Endodermal cell (in vitro differentiated cells): Measurements from ENCODE around the gene MYO18B. TPM values are rescaled to one million over a fixed set of nuclear protein-coding genes. Genes with fewer than 3 reads are reported as not detected.

Source experiments
- DNase-seq: peaks from one replicate; pipeline ENCODE4 v3.0.0-alpha.2; 2017
- H3K27ac ChIP-seq: 2 replicates; pipeline ENCODE4 v1.5.1; 2013; ENCODE audit warnings: mild to moderate bottlenecking, low read depth, low read length, moderate library complexity
- H3K27me3 ChIP-seq: 2 replicates; pipeline ENCODE4 v1.6.1; 2013; ENCODE audit warnings: mild to moderate bottlenecking, low read length, moderate library complexity; ENCODE audit not compliant: insufficient read depth, control insufficient read depth, poor library complexity, severe bottlenecking
- H3K36me3 ChIP-seq: 2 replicates; pipeline ENCODE4 v1.7.0; 2013; ENCODE audit warnings: mild to moderate bottlenecking, low read length, moderate library complexity; ENCODE audit not compliant: control insufficient read depth, insufficient read depth
- H3K4me1 ChIP-seq: one replicate; pipeline ENCODE4 v1.7.0; 2013; ENCODE audit warnings: low read length; ENCODE audit not compliant: control insufficient read depth, insufficient read depth
- H3K4me3 ChIP-seq: 2 replicates; pipeline ENCODE4 v1.5.1; 2013; ENCODE audit warnings: mild to moderate bottlenecking, low read length, moderate library complexity
- H3K9ac ChIP-seq: 2 replicates; pipeline ENCODE4 v1.6.1; 2013; ENCODE audit warnings: mild to moderate bottlenecking, low read length, moderate library complexity; ENCODE audit not compliant: poor library complexity, severe bottlenecking; ENCODE audit errors: extremely low read depth
- H3K9me3 ChIP-seq: 2 replicates; pipeline ENCODE4 v1.6.1; 2013; ENCODE audit warnings: mild to moderate bottlenecking, low read length, moderate library complexity; ENCODE audit not compliant: control insufficient read depth
- H3K27ac Mint-ChIP-seq: 2 replicates; pipeline ENCODE4 v1.8.0; 2020; ENCODE audit warnings: mixed read lengths
- H3K27me3 Mint-ChIP-seq: 2 replicates; pipeline ENCODE4 v1.8.0; 2021; ENCODE audit warnings: mild to moderate bottlenecking, mixed read lengths; ENCODE audit not compliant: insufficient read depth
- H3K36me3 Mint-ChIP-seq: 2 replicates; pipeline ENCODE4 v1.8.0; 2020; ENCODE audit warnings: low read depth, mixed read lengths
- H3K4me1 Mint-ChIP-seq: 2 replicates; pipeline ENCODE4 v1.8.0; 2020; ENCODE audit warnings: mixed read lengths
- H3K4me3 Mint-ChIP-seq: 2 replicates; pipeline ENCODE4 v1.8.0; 2020; ENCODE audit warnings: mild to moderate bottlenecking, moderate library complexity, mixed read lengths
- H3K9me3 Mint-ChIP-seq: 2 replicates; pipeline ENCODE4 v1.8.0; 2020; ENCODE audit warnings: mild to moderate bottlenecking, mixed read lengths
- CTCF ChIP-seq: fragments of 200-600 bp; sonication (generic); conservative IDR thresholded peaks from 2 replicates; pipeline ENCODE4 v1.5.0; 2021; ENCODE audit warnings: antibody characterized with exemption, mild to moderate bottlenecking
- WGBS, 2 experiments: methylation state at CpG; one replicate each; pipeline versions ENCODE4 v1.1.5 to v1.1.7; 2013; ENCODE audit warnings: missing lambda C conversion rate in 2 of 2, mixed read lengths in 1 of 2; ENCODE audit not compliant: insufficient coverage in 1 of 2, insufficient read length in 1 of 2; 5-methylcytosine and 5-hydroxymethylcytosine counted together
- total RNA-seq, 2 donors: library from RNA; stranded (reverse); fragmentation: NEBNext Ultra II Directional in 1 of 2; extraction: Animal tissue kit (Norgen Biotek cat#: 25700) in 1 of 2; gene quantifications; 2 replicates in 1 of 2; 3 replicates in 1 of 2; pipeline ENCODE4 v1.2.1, GENCODE V29; 2021

The MYO18B gene
- total RNA-seq, 2 donors from 2014 or later: 0.77 to 0.84 TPM

DNA sequence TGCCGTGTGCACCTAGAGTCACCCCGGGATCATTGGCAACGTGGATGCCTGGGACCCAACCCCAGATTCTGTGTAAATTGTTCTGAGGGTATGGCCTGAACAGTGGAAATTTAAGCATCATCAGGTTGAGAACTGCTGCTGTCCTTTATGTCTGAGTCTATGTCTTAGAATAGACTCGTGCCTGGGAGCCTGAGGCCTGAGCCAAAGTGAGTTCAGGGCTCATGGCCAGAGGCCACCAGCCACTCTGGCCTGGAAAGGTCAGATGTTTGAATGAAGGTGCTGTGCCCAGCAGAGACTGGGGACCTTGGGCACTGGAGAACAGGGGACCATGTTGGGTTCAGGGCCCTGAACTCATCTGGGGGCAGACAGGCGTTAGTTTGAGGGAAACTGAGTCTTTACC, 91.1 kb downstream of the MYO18B start:
- no peaks in the 10 kb centered on the region for H3K36me3 ChIP-seq

GRCh38 chr22:25833676-25834075, 91.7 kb downstream of the MYO18B start:
- no peak overlapping the region for H3K27ac ChIP-seq
- WGBS, 2 experiments: 82 to 92% methylated on average over 2 of the region's 2 CpGs
- H3K9ac ChIP-seq: no peak overlapping the region
- no peaks in the 10 kb centered on the region for H3K27me3 ChIP-seq
- peaks cover 11% of the 10 kb centered on the region for H3K9me3 ChIP-seq
- no peak overlapping the region for H3K4me3 ChIP-seq
- no peak overlapping the region for H3K27ac Mint-ChIP-seq
- peaks cover 3% of the 10 kb centered on the region for H3K27me3 Mint-ChIP-seq
- H3K4me3 Mint-ChIP-seq: no peak overlapping the region
- H3K36me3 Mint-ChIP-seq: no peaks in the 10 kb centered on the region
- peaks cover 5% of the 10 kb centered on the region for H3K4me1 Mint-ChIP-seq
- TF ChIP-seq CTCF: no peak
- H3K36me3 ChIP-seq: no peaks in the 10 kb centered on the region
- no peaks in the 10 kb centered on the region for H3K4me1 ChIP-seq
- DNase-seq: no peak
- H3K9me3 Mint-ChIP-seq: peaks cover 7% of the 10 kb centered on the region

More for the DNA sequence above, 91.1 kb downstream of the MYO18B start:
- Mint-ChIP-seq H3K4me3 (no peak overlapping the region), H3K27me3 (peaks cover 3% of the 10 kb centered on the region), H3K36me3 (no peaks in the 10 kb centered on the region), H3K4me1 (peaks cover 5% of the 10 kb centered on the region), H3K27ac (no peak overlapping the region), H3K9me3 (peaks cover 7% of the 10 kb centered on the region)
- DNase-seq: no peak
- no peak overlapping the region for H3K4me3 ChIP-seq
- 92 to 94% methylated on average over 4 to 5 of the region's 5 CpGs for WGBS, 2 experiments
- H3K9me3 ChIP-seq: peaks cover 11% of the 10 kb centered on the region
- no peaks in the 10 kb centered on the region for H3K4me1 ChIP-seq
- no peak for TF ChIP-seq CTCF
- H3K27ac ChIP-seq: no peak overlapping the region
- H3K27me3 ChIP-seq: no peaks in the 10 kb centered on the region
- H3K9ac ChIP-seq: no peak overlapping the region

DNA sequence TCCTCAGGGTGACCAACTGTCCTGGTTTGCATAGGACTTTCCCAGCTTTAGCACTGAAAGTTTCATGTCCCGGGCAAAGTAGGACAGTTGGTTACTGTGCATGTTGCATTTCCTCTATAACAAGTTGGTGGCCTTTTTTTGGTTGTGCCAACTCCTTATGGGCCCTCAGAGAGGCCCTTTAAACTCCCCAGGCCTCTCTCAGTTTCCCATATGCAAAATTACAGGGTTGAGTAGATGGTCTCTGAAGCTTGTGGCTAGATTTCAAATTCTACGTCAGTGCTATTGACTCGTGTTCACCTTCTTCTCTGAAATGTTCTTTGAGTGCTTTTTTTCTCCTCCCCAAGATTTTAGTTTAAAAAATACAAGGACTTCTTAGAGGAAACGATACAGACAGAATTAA, 92.5 kb downstream of the MYO18B start:
- peaks cover 3% of the 10 kb centered on the region for H3K27me3 Mint-ChIP-seq

More for the DNA sequence above, 92.5 kb downstream of the MYO18B start:
- no peak overlapping the region for H3K4me3 Mint-ChIP-seq
- no peaks in the 10 kb centered on the region for H3K36me3 Mint-ChIP-seq
- WGBS, 2 experiments: 90 to 95% methylated on average over 3 to 4 of the region's 4 CpGs
- no peak for TF ChIP-seq CTCF
- no peak overlapping the region for H3K27ac Mint-ChIP-seq
- no peak for DNase-seq
- H3K9me3 Mint-ChIP-seq: peaks cover 7% of the 10 kb centered on the region
- Histone ChIP-seq H3K9ac (no peak overlapping the region), H3K4me3 (no peak overlapping the region), H3K27me3 (no peaks in the 10 kb centered on the region), H3K4me1 (no peaks in the 10 kb centered on the region), H3K9me3 (peaks cover 11% of the 10 kb centered on the region), H3K27ac (no peak overlapping the region), H3K36me3 (no peaks in the 10 kb centered on the region)
- peaks cover 5% of the 10 kb centered on the region for H3K4me1 Mint-ChIP-seq
